K562 (cell line): Measurements from ENCODE around the gene TTLL8. TPM values are rescaled to one million over a fixed set of nuclear protein-coding genes. Genes with fewer than 3 reads are reported as not detected.

Experiments
- JUN ChIP-seq, 2 experiments: sonication (generic) in 1 of 2; formaldehyde crosslinking in 1 of 2; IDR thresholded peaks; 2 replicates each; pipeline versions ENCODE4 v1.6.1 to v1.8.0; 2012 to 2022; ENCODE audit warnings: borderline replicate concordance in 2 of 2, mild to moderate bottlenecking in 2 of 2, improper control_type of control experiment in 1 of 2, low read depth in 1 of 2, low read length in 1 of 2, missing genetic modification reagents in 1 of 2
- polyA plus RNA-seq, 8 experiments: library from polyadenylated mRNA; depleted of rRNA in 4 of 8; stranded (reverse) in 5 of 8; unstranded in 3 of 8; fragments of >200 nt; fragmentation: Nextera tagmentation in 2 of 8; fragmentation: Illumina TruSeq in 1 of 8; extraction: Ambion mirVana in 2 of 8; extraction: Trizol in 1 of 8; gene quantifications; 2 replicates each; pipeline versions ENCODE4 v1.2.1 to v1.2.3, GENCODE V29; 2011 to 2014; ENCODE audit warnings: inconsistent platforms in 1 of 8, missing spikeins in 1 of 8
- total RNA-seq, 7 experiments: library from RNA; depleted of rRNA in 6 of 7; stranded (reverse); fragments of >200 nt in 6 of 7; fragmentation: Illumina TruSeq in 2 of 7; extraction: Trizol in 2 of 7; gene quantifications; 2 replicates each; pipeline versions ENCODE4 v1.2.1 to v1.2.3, GENCODE V29; 2011 to 2021; ENCODE audit warnings: low replicate concordance in 1 of 7
- TF ChIP-seq, protein P1 (sequence below): fragments of 250-450 bp; sonication (Bioruptor Pico); IDR thresholded peaks from 2 replicates; pipeline ENCODE4 v1.4.0; 2020
- TF ChIP-seq, protein P2 (sequence below): conservative IDR thresholded peaks from 2 replicates; pipeline ENCODE4 v1.6.1; 2011; ENCODE audit warnings: low read depth, mild to moderate bottlenecking, low read length; ENCODE audit not compliant: control insufficient read depth
- TF ChIP-seq, protein P3 (sequence below): fragments of 250-450 bp; sonication (Bioruptor Pico); IDR thresholded peaks from 2 replicates; pipeline ENCODE4 v1.8.0; 2022; ENCODE audit warnings: moderate library complexity, mild to moderate bottlenecking, inconsistent platforms
- TF ChIP-seq, protein P4 (sequence below): sonication (generic); formaldehyde crosslinking; IDR thresholded peaks from 2 replicates; pipeline ENCODE4 v1.8.0; 2023; ENCODE audit warnings: mild to moderate bottlenecking, missing genetic modification reagents

TTLL8 gene
- total and polyA plus RNA-seq, 9 of the 15 experiments (the other 6 are each of a cell fraction or from before 2014, with no cell fraction given) = not detected

DNA sequence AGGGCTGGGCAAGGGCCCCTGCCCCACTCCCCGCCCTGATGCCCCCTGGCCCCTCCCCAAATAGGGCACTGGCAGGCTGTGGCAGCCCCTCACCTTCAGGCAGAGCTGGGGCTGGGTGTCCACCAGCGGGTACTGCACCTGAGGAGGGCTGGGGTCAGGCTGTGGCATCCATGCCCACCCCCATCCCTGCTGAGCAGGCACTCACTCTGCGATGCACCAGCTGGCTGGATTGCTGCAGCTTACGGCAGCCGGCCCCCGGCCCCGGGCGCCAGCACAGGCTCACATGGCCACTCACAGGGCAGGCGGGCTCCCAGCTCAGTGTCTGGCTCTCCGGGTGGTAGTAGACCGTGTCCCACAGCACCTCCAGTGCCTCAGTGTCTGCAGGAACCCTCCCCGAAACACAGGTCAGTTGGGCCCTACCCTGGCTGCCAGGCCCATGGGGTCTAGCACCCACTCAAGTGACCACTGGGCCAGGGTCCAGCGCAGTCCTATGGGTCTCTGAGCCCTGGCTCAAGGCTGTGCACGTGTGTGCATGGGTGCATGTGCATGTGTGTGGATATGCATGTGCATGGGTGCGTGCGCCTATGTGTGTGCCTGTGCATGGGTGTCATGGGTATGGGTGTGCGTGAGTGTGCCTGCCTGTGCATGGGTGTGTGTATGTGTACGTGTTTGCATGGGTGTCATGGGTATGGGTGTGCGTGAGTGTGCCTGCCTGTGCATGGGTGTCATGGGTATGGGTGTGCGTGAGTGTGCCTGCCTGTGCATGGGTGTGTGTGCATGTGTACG is 60.0 kb downstream of the TTLL8 start (continued):
- TF ChIP-seq, protein P1, sequence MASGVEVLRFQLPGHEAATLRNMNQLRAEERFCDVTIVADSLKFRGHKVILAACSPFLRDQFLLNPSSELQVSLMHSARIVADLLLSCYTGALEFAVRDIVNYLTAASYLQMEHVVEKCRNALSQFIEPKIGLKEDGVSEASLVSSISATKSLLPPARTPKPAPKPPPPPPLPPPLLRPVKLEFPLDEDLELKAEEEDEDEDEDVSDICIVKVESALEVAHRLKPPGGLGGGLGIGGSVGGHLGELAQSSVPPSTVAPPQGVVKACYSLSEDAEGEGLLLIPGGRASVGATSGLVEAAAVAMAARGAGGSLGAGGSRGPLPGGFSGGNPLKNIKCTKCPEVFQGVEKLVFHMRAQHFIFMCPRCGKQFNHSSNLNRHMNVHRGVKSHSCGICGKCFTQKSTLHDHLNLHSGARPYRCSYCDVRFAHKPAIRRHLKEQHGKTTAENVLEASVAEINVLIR = no peak
- TF ChIP-seq, protein P2, sequence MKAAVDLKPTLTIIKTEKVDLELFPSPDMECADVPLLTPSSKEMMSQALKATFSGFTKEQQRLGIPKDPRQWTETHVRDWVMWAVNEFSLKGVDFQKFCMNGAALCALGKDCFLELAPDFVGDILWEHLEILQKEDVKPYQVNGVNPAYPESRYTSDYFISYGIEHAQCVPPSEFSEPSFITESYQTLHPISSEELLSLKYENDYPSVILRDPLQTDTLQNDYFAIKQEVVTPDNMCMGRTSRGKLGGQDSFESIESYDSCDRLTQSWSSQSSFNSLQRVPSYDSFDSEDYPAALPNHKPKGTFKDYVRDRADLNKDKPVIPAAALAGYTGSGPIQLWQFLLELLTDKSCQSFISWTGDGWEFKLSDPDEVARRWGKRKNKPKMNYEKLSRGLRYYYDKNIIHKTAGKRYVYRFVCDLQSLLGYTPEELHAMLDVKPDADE = no peak
- TF ChIP-seq JUN (IDR thresholded peaks at IDR 0.05; ENCODE audit: borderline replicate concordance, low read depth, low read length) (no peak), JUN (CRISPR knock-in tag; IDR thresholded peaks at IDR 0.05; ENCODE audit: borderline replicate concordance) (no peak)
- TF ChIP-seq, protein P3, sequence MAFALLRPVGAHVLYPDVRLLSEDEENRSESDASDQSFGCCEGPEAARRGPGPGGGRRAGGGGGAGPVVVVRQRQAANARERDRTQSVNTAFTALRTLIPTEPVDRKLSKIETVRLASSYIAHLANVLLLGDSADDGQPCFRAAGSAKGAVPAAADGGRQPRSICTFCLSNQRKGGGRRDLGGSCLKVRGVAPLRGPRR (CRISPR knock-in tag) = no peak
- TF ChIP-seq, protein P4, sequence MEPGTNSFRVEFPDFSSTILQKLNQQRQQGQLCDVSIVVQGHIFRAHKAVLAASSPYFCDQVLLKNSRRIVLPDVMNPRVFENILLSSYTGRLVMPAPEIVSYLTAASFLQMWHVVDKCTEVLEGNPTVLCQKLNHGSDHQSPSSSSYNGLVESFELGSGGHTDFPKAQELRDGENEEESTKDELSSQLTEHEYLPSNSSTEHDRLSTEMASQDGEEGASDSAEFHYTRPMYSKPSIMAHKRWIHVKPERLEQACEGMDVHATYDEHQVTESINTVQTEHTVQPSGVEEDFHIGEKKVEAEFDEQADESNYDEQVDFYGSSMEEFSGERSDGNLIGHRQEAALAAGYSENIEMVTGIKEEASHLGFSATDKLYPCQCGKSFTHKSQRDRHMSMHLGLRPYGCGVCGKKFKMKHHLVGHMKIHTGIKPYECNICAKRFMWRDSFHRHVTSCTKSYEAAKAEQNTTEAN = peak; percentile 99
